Stimulated activated CD4-positive, alpha-beta T cell treated with anti-CD3 and anti-CD28 coated beads, Interleukin-4, amount 100 ng/mL, for 24 hours (primary cell): ENCODE data around the gene RRP9.

Experiments
- DNase-seq: peaks from one replicate; pipeline ENCODE4 v3.0.0-alpha.2; 2020

Gene RRP9

DNA sequence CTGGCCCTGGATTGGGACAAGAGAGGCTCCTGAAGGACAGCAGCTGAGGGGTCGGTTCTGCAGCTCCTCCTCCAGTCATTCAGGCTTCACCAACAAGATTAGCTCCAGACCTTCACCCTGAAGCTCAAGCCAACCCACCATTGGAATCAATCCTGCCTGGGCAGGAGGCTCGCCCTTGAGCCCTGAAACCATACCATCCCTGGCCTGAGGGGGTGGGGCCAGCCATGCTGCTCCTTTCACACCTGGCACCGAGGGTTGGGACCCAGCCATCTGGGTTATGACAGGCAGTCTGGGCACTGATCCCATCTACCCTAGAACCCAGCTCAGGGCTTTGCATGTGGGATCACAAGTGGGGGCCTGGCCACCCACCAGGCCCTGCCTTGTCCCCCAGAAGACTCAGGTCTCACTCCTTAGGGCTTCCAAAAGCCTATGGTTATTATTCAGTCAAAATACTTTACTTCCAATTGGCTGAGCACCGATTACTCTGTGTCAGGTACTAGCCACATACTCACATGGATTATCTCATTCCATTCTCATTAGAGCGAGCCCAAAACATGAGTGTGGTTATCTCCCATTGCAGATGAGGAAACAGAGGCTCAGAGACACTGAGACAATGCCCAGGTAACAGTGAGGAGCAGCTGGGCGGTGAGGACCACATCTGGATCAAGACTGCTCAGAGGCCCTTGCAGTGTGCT is 29.0 kb upstream of the RRP9 start:
- DNase-seq = no peak

DNA sequence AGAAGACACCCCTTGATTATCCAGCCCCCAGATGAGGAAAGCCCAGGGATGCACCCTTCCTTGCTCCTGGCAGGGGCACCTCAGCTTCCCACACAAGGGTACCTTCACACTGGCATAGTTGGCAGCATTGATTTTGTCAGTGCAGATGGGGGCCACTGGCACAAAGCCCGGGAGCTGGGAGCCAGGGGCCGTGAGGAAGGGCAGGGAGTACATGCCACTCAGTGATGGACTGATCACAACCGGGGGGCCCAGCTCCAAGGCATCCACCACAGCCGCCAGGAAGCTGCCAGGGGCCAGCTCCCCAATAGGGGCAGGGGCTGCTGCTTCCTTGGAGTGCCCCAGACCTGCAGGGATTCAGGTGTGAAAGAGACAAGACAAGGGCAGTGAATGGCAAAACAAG is 28.1 kb upstream of the RRP9 start:
- DNase-seq = no peak

DNA sequence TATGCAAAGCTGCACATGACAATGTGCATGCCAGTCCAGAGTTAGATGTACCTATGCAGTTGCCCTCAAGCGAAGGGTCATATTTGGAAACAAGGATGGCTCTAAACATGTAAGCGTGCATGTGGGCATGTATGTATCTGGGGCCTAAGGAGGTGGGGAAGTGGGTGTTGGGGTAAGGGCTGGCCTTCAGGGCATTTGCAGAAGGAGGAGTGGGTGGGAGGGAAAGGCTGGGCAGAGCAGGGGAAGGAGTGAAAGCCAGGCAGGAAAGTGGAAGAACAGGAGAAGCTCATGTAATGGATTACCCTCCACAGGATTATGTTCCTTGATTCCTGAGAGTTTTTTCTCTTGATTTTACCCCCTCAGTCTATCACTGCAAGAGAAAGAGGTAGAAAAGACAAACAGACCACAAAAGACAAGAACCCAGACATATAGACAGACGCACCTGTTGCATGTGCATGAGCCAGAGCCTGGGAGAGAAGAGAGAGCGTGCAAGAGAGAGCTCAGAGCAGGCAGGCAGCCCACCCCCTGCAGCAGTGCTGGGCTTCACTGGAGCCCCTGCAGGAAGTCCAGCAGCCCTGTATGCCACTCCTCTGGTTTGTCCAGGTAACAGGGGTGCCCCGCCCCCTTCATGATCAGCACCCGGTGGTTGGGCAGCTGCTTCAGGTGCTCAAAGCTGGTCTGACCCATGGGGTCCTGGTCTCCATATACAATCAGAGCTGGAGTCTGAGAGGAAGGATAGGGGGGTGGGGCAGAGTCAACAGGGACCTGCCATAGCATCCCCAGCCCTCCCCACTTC is 27.4 kb upstream of the RRP9 start:
- DNase-seq = no peak

DNA sequence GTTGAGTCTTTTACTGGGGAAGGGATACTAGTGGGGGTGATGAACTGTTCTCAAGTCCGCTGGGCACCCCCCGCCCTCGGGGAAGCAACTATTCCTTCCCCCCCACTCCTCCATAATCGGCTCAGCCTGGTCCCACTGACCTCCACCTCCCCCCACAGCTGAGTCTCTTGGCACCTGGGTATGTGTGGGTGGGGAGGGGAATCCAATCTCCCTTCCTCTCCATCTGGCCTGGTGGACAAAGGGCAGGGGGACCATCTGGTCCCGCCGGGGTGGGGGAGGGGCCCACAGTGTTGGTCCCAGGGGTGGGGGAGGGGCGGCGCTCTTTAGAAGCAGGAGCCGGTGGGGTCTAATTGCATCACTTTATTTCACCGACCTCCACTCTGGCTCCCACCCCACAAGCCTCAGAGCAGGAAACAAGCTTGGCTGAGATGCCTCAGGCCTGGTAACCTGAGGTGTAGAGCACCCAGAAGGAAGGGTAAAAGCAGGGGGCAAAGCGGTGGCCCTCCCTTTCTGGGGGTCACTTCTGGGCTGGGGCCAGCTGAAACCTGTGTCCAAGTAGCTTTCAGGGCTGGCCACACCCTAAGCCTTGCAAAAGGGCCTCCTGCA is 26.6 kb upstream of the RRP9 start:
- DNase-seq = no peak

DNA sequence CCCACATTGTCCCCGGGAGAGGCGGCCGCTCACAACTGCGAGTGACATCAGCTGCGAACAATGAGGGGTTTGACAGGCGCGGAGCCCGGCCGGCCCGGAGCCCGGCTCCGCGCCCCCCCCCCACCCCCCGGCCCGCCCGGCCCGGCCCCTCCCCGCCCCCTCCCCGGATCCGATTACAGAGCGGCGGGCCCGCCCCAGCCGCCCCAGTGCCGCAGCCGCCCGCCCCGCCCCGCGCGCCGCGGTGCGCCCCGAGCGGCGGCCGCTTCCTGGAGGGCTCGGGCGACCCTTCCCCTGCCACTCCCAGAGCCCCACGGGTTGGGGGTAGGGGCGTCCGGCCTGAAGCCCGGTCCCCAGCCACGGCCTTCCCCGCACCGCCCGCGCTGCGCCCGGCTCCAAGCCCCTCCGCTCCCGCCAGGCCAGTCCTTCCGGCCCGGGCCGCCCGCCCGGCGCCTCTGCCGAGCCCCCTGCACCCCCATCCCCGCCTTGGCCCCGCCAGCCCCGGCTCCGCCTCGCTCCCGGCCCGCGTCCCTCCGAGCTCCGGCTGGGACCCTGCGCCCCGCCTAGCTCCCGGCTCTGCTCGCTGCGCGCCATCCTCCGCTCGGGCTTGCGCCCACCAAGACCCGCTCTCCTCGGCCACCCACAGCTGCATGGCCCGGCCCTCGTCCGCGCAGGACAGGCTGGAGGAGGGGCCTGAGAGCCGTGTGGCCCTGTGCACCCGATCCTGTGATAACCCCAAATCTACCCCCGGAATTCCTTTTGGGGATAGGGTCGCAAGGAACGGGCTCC is 25.9 kb upstream of the RRP9 start, which contains the start of gene PCBP4:
Gene PCBP4 (minus strand): TSS at position 71 of the 786 bp plus-strand sequence. CDS start 6,214 bp downstream, outside the sequence.
- no peak for DNase-seq

DNA sequence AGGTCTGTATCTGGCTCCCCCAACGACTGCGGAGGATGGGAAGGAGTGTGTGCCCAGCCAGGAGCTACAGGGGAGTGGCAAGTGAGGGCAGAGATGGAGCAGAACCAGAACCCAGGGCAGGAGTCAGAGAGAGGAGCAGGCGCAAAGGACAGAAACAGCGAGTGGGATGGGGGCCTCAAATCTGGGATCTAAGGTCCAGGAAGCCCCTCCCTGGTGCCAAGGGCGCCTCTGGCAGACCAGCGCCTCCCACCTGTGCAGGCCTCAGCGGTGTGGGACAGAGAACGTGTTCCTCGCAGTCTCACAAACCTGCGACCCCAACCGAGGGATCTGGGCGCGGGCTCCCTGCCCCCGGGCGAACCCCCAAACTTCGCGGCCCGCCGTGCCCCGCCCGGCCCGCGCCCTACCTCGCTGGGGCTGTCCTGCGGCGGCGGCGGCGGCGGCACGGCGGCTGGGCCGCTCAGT is 25.2 kb upstream of the RRP9 start:
- DNase-seq = no peak

DNA sequence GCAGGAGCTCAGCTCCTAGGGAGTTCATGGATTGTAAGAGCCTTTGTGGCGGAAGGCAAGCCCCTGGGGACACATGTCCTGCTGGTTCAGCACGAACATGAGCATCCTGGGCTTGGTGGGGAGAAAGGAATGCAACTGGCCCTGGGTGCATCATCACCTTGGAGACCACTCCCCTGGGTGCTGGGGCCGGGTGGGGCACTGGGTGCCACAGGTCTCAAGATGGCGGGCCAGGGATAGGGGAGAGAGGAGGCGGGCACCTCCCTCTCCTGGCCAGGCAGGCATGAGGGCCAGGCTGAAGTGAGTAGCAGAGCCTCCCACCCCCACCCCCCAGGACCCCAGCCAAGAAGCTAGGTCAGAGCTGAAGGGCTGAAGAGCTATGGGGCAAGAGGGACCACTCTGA is 24.8 kb upstream of the RRP9 start:
- no peak for DNase-seq

DNA sequence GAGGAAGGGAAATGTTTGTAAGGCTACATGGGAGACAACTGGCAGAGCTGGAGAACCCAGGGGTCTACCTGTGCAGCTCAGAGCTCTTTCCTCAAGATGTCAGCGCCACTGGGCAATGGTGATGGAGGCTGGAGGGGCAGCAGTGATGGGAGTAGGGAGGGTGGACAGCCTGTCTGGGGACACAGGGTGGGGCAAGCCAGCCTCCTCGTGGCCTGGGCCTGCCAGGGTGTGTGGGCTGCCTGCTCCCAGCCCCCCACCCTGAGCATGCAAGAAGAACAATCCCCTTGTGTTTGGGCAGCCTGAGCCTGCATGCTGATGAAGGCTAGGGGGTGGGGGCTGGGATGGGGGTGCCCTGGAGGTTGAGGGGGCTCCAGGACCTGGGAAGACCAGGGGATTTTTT is 24.3 kb upstream of the RRP9 start:
- DNase-seq = no peak

DNA sequence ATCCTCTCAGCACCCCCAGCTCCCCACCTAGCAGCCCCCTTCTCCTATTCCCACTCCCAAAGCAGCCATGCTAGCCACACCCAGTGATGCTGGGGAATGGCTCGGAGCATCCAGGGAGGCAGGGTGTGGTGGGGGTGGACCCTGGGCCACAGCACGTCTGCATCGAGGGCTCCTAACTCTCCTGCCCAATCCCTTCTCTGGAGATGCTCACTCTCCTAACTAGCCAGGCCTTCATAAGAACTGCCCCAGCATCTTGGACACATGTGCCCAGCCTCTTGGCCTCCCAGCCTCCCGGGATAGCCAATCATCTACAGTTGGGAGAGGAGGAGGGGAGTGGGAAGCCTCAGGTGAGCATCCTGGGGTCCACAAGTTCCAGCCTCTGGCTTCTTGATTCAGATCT is 22.8 kb upstream of the RRP9 start:
- no peak for DNase-seq

DNA sequence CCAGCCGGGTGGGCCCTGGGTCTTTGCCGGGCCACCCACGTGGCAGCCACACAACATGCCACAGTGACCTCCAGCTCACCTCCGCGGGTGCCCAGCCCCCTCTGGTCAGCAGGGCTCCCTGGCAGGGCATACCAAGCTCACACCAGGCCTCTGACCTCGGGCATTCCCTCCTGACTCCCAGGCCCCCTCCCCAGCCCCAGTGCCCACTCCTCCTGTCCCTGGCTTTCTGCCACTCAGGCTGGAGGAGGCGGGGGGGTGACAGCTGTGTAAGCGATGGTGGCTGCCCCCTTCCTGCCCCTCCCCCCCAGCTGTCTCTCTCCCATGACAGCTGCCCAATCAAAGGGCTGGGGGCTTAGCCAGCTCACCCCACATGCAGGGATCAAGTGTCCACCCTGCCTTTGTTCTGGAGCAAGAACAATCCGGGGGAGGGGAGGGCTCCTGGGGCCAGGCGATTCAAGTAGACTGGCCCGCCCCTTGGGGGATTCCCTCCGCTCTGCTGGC is 22.3 kb upstream of the RRP9 start:
- DNase-seq = no peak

DNA sequence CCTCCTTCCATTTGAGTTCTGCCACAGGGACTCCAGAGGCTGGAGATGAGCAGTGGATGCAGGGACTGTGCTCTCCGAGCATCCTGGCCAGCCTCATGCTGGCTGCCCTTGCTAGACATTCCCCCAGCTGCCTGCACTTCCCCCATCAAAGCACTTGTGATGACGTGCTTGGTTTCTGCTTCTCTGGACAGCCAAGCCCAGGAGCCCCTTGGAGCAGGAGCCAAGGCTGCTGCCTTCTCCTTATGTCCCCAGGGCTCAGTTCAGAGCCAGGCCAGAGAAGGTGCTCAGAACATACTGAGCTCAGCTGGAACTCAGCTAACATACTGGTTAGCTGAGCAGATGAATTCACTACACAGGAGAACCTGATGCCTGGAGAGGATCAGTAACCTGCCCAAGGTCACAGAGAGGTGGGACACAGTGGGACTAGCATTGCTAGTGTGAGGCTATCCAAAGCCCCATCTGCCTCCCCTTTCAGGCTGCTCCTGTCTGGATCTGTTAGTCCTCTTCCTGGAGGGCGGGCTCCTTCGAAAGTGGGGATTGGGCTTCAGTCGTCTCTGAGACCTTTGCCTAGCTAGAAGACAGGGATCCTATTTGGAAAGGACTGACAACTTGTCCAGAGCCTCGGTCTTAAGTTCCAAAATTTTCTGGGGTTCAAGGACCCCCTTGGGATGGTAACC is 21.3 kb upstream of the RRP9 start:
- DNase-seq = no peak

DNA sequence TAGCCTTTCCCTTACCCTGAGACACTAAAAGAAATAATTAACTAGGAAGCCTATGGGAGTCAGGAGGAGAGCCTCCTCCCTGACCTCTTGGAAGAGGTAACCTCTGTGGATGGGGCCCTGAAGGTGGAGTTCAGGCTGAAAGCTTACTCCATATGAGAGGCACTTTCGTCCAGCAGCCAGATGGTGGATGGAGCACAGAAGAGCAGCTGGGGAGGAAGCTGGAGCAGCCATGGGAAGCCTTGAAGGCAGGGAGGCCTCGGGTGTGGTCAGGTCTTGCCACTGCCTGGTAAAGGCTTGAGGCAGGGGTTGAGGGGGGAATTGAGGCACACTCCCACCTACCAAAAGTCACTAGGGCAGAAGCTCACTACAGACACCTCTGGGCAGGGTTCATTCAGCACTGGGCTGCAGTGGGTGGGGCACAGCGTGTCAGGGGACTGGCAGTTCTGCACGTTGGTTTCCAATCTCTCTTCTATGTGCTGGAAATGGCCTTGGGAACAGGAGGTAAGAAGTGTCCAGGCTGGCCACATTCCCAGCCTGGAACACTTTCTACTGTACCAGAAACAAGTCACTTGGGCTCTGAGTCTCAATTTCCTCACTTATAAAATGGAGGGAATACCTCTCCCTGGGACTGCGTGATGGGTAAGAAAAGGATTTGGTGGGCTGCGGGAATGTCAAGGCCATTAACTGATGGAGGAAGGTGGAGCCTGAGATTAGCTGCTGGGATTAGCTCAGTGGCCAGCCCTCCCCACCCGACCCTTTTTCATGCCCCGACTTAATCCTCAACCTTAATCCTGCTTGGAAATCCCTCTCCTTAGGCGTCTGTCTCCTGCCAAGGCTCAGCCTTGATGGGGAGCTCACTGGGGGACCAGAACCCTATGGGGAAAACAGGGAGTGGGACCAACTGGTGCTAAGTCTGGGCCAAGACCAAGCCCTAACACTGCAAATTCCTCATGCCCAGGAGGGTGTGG is 20.2 kb upstream of the RRP9 start:
- no peak for DNase-seq

DNA sequence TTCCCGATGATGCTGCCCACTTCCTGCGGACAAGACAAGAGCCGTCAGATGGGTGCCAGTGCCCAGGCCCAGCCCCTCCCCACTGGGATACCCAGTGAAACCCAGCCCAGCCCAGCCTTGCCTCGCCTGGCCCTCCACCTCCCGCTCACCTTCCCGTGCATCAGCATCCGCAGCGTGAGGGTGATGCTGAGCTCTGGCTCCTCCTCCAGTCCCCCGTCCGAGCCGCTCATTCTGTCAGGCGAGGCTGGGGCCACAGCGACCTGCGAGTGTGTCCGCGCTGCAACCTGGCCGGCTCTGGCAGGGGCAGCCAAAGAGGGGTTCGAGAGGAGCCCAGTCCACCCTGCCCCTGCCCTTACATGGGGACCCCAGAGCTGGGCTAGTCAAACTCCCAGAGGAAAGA is 19.3 kb upstream of the RRP9 start:
- DNase-seq = no peak

DNA sequence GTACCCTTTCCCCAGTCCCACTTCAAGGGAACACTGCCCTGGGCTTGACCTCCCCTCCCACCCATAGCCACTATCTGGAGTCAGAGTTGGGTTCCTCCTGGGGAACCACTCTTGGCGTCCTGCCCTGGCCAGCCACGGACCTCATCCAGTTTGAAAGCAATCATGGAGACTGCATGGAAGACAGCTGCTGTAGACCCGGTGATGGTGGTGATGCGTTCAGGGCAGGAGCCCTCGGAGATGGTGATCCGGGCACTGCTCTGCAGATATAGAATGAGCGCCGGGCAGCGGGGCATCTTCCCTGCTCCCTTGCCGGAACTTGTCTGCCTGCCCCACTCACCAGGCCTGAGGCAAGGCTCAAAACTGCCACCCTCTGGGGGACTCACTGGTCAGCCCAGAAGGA is 18.7 kb upstream of the RRP9 start:
- no peak for DNase-seq

DNA sequence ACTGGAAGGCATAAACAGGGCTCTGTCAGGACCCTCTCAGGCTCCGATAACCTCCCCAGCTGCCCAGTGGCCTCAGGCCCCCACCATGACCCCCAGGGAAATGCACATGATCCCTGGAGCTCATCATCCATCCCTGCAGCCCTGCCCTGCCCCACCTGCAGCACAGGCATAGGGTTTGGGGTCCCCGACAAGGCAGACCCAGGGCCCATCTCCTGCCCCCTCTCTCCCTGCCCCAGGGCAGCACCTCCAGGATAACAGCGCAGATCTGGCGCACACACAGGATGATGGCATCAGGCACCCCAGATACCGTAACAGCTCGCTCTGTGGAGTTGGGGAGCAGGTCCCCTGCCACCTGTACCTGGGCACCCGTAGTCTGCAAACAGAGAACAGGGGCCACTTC is 17.9 kb upstream of the RRP9 start:
- DNase-seq = no peak

DNA sequence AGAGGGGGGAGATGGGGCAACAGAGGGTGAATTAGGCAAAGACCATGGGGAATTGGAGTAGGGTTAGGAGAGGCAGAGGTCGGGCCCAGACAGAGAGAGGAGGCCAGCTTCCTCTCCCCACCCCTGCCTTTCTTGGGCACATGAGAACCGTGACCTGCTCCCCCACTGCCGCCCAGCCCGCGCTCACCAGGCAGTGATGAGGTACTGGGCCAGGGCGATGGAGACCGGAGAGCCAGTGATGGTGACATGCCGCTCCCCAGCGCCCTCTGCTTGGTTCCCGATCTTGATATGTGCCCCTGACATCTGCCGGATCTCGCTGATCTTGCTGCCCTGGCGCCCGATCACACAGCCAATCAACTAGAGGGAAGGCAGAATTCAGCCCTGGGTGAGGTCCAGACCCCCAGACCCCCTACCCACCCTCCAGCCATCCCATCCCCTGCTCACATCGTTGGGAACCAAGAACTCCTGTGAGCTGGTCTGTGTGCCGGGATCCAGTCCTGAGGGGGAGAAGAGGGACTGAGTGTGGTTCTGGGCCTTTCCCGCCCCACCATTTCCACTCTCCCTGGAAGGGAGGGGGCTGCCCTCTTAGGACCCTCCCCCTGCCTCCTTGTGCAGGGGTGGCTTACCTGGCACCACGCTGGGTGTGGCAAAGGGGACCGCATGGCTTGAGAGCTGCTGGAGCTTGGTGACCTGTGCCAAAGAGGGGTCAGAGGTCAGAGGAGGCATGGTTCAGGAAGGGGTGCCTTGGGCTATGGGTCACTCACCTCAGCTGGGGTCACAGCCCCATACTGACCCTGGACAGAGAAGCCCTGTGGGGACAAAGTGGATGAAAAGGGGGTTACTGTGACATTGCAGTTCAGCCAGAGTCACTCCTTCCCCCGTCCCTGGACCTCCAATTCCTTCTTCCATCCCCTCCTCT is 17.2 kb upstream of the RRP9 start:
- no peak for DNase-seq

DNA sequence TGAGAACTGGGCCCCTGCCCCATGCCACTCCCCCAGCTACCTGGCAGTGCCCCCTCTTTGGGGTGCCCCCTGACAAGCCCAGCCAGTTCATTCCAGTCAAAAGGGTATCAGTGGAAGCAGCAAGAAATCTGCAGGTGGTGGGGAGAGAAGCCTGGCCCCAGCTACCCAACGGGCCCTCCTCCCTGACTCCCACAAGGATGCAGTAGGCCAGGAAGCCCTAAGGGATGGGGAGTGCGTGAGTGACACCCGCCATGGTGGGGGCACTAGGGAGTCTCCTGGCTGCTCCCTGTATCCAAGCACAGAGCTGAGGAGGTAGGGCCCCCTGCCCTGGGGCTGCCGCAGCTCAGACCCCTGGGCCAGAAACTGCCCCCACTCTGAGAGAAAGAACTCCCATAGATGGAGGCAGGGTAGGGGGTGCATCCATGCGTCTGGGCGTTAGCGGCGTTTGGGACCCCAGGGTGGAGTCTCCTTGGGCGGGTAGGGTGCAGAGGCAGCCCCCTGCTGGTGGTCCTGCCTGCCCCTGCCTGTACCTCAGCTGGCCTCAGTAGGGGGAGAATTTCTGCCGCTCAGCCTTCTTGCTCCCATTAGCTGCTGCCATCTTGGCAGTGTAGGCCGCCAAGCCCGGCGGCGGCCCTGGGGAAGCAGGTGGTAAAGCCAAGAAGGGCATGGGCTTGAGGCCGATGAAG is 16.0 kb upstream of the RRP9 start:
- no peak for DNase-seq

DNA sequence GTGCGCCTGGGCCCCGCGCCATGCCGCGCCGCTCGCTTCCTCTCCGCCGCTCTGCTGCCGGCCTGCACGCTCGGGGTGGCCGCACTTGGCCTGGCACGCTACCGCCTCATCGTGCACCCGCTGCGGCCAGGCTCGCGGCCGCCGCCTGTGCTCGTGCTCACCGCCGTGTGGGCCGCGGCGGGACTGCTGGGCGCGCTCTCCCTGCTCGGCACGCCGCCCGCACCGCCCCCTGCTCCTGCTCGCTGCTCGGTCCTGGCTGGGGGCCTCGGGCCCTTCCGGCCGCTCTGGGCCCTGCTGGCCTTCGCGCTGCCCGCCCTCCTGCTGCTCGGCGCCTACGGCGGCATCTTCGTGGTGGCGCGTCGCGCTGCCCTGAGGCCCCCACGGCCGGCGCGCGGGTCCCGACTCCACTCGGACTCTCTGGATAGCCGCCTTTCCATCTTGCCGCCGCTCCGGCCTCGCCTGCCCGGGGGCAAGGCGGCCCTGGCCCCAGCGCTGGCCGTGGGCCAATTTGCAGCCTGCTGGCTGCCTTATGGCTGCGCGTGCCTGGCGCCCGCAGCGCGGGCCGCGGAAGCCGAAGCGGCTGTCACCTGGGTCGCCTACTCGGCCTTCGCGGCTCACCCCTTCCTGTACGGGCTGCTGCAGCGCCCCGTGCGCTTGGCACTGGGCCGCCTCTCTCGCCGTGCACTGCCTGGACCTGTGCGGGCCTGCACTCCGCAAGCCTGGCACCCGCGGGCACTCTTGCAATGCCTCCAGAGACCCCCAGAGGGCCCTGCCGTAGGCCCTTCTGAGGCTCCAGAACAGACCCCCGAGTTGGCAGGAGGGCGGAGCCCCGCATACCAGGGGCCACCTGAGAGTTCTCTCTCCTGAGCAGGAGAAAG is 14.4 kb upstream of the RRP9 start:
- DNase-seq = peak; percentile 37
